GM12891 (cell line): Measurements from ENCODE around the gene TRIP6.

Experiments
- POLR2AphosphoS5 ChIP-seq: IDR thresholded peaks from 2 replicates; pipeline ENCODE4 v1.6.1; 2011; ENCODE audit warnings: low read depth, low read length, control low read depth
- TAF1 ChIP-seq: IDR thresholded peaks from 2 replicates; pipeline ENCODE4 v1.6.1; 2011; ENCODE audit warnings: low read depth, low read length, control low read depth

DNA sequence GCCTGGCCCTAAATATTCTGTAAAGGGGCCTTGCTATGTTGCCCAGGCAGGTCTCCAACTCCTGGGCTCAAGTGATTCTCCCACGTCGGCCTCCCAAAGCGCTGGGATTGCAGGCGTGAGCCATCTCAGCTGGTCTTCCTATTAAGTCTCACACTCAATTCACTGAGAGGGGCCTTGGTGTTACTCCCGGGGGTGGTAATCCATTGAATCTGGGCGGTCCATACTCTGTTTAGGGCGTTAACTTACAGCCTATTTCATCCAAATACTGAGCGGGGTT is 7.1 kb downstream of the TRIP6 start:
- TF ChIP-seq TAF1: no peak
- no peak for TF ChIP-seq POLR2AphosphoS5
